ENCODE results near the gene PITPNC1. TPM values are rescaled to one million over a fixed set of nuclear protein-coding genes. Genes with fewer than 3 reads are reported as not detected.

Gene PITPNC1
- total RNA-seq, 4 donors from 2014 or later, result 1.9 to 12.4 (median 5.2) TPM

- Histone ChIP-seq H3K4me3 (no peak overlapping the region), H3K9me3 (no peaks in the 10 kb centered on the region), H3K36me3 (peaks cover 0 to 6% (median 0%) of the 10 kb centered on the region in 3 donors), H3K27me3 (no peaks in the 10 kb centered on the region), H3K27ac (no peak overlapping the region), H3K4me1 (no peaks in the 10 kb centered on the region)
- TF ChIP-seq CTCF (IDR thresholded peaks at IDR 0.05), result no peak
- no peak for TF ChIP-seq POLR2A (IDR thresholded peaks at IDR 0.05)
- no peak for DNase-seq
These were observed 255.1 kb downstream of the PITPNC1 start for GRCh38 chr17:67632141-67632540.

GRCh38 chr17:67633751-67634211, 256.7 kb downstream of the PITPNC1 start:
- TF ChIP-seq CTCF (IDR thresholded peaks at IDR 0.05), result no peak
- no peak for TF ChIP-seq POLR2A (IDR thresholded peaks at IDR 0.05)
- H3K36me3 ChIP-seq, result peaks cover 0 to 6% (median 0%) of the 10 kb centered on the region in 3 donors
- DNase-seq, result no peak
- no peaks in the 10 kb centered on the region for H3K27me3 ChIP-seq
- H3K27ac ChIP-seq, result no peak overlapping the region
- no peaks in the 10 kb centered on the region for H3K9me3 ChIP-seq
- no peak overlapping the region for H3K4me3 ChIP-seq
- H3K4me1 ChIP-seq, result no peaks in the 10 kb centered on the region

- Histone ChIP-seq H3K4me3 (no peak overlapping the region), H3K27ac (no peak overlapping the region), H3K36me3 (peaks cover 0 to 6% (median 0%) of the 10 kb centered on the region in 3 donors), H3K27me3 (no peaks in the 10 kb centered on the region), H3K4me1 (no peaks in the 10 kb centered on the region), H3K9me3 (no peaks in the 10 kb centered on the region)
- no peak for DNase-seq
- TF ChIP-seq CTCF (IDR thresholded peaks at IDR 0.05), result no peak
- no peak for TF ChIP-seq POLR2A (IDR thresholded peaks at IDR 0.05)
These were observed 258.6 kb downstream of the PITPNC1 start for GRCh38 chr17:67635681-67636080.

- Histone ChIP-seq H3K27me3 (no peaks in the 10 kb centered on the region), H3K27ac (no peak overlapping the region), H3K4me1 (no peaks in the 10 kb centered on the region), H3K9me3 (no peaks in the 10 kb centered on the region), H3K4me3 (no peak overlapping the region), H3K36me3 (peaks cover 0 to 6% (median 0%) of the 10 kb centered on the region in 3 donors)
- no peak for DNase-seq
- TF ChIP-seq POLR2A (IDR thresholded peaks at IDR 0.05) (no peak), CTCF (IDR thresholded peaks at IDR 0.05) (no peak)
These were observed 259.2 kb downstream of the PITPNC1 start for GRCh38 chr17:67636312-67636711.

GRCh38 chr17:67636834-67637520, 259.9 kb downstream of the PITPNC1 start:
- Histone ChIP-seq H3K36me3 (peaks cover 0 to 6% (median 0%) of the 10 kb centered on the region in 3 donors), H3K9me3 (no peaks in the 10 kb centered on the region), H3K27ac (no peak overlapping the region), H3K4me1 (no peaks in the 10 kb centered on the region), H3K27me3 (no peaks in the 10 kb centered on the region), H3K4me3 (no peak overlapping the region)
- DNase-seq, result no peak
- no peak for TF ChIP-seq POLR2A (IDR thresholded peaks at IDR 0.05)
- no peak for TF ChIP-seq CTCF (IDR thresholded peaks at IDR 0.05)

Measured in Peyer's patch (tissue), 4 donors.